COLO668 (cell line): ENCODE results near the gene INTS2.
"Not testable (repeated sequence)": the region's sequence is repeated elsewhere in the genome, so short reads cannot be mapped to it uniquely, and the experiment has no call there.

Experiments
- DNase-seq: peaks from one replicate; lab custom pipeline; 2025; ENCODE audit not compliant: unreplicated experiment; lab: John Stamatoyannopoulos, UW

Gene INTS2

GRCh38 chr17:61826198-61826597 is 101.6 kb downstream of the INTS2 start:
- DNase-seq, result not testable (repeated sequence)

DNA sequence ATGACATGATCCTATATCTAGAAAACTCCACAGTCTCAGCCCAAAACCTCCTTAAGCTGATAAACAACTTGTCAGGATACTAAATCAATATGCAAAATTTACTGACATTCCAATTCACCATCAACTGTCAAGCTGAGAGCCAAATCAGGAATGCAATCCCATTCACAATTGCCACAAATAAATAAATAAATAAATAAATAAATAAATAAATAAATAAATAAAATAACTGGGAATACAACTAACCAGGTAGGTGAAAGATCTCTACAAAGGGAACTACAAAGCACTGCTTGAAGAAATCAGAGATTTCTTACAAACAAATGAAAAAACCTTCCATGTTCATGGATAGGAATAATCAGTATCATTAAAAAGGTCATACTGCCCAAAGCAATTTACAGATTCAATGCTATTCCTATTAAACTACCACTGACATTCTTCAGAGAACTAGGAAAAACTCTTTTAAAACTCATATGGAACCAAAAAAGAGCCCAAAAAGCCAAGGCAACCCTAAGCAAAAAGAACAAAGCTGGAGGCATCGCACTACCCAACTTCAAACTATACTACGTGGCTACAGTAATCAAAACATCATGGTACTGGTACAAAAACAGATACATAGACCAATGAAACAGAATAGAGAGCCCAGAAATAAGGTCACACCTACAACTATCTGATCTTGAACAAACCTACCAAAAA is 102.2 kb downstream of the INTS2 start:
- no peak for DNase-seq

GRCh38 chr17:61822326-61823285 is 105.2 kb downstream of the INTS2 start:
- DNase-seq, result no peak

DNA sequence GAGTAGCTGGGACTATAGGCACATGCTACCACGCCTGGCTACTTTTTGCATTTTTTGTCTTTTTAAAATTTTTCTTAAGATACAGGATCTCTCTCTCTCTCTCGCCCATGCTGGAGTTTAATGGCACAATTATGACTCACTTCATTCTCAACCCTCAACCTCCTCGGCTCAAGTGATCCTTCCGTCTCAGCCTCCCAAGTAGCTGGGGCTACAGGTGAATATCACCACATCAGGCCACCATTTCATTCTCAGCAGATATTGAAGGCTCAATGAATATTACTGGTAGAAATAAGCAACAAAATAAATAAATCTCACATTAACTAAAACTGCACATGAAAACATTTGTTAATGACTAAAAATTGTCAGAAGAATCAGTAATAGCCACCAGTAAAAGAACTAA is 106.1 kb downstream of the INTS2 start:
- DNase-seq, result no peak

DNA sequence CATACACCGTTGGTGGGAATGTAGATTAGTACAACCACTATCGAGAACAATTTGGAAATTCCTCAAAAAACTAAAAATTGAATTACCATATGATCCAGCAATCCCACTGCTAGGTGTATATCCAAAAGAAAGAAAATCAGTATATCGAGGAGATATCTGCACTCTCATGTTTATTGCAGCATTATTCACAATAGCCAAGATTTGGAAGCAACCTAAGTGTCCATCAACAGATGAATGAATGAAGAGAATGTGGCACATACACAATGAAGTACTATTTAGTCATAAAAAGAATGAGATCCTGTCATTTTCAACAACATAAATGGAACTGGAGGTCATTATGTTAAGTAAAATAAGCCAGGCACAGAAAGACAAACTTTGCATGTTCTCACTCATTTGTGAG is 108.5 kb downstream of the INTS2 start:
- not testable (repeated sequence) for DNase-seq

DNA sequence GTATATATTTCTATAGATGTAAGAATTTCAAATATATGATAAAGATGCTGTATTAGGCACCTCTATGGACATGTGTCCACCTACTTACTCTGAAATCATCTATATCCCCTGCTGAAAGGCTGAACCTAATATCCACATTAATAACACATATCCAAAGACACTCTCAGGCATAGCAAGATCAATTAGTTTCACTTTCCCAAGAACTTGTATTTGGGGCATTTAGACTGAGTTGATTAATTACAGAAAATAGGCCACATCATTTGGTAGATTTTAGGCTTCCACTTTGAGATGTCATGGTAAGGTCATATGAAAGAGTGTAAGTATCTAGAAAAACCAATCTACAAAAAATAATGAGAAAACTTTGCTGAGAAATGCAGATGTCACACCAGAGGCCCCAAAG is 109.6 kb downstream of the INTS2 start:
- no peak for DNase-seq

GRCh38 chr17:61817452-61817851 is 110.3 kb downstream of the INTS2 start:
- no peak for DNase-seq

- DNase-seq, result no peak
These were observed 111.2 kb downstream of the INTS2 start for GRCh38 chr17:61816538-61816937.

GRCh38 chr17:61815863-61816503 is 111.8 kb downstream of the INTS2 start:
- peak; percentile 2 for DNase-seq
